IPS DF 6.9 (cell line): ENCODE data around the gene RAPGEFL1.

ENCODE experiments used
- DNase-seq: peaks from one replicate; pipeline ENCODE4 v3.0.0-alpha.2; 2013; ENCODE audit warnings: low read depth, low spot score
- H3K27ac ChIP-seq: one replicate; pipeline ENCODE4 v1.5.1; 2013; ENCODE audit warnings: low read length, control low read depth
- H3K27me3 ChIP-seq: 2 replicates; pipeline ENCODE4 v1.6.1; 2013; ENCODE audit warnings: mild to moderate bottlenecking, low read length; ENCODE audit not compliant: control insufficient read depth, insufficient read depth
- H3K36me3 ChIP-seq: 2 replicates; pipeline ENCODE4 v1.6.1; 2013; ENCODE audit warnings: low read length; ENCODE audit not compliant: control insufficient read depth, insufficient read depth
- H3K4me1 ChIP-seq: 2 replicates; pipeline ENCODE4 v1.6.1; 2013; ENCODE audit warnings: low read length; ENCODE audit not compliant: control insufficient read depth, insufficient read depth
- H3K4me3 ChIP-seq: 2 replicates; pipeline ENCODE4 v1.5.1; 2013; ENCODE audit warnings: mild to moderate bottlenecking, low read length
- H3K9me3 ChIP-seq: 2 replicates; pipeline ENCODE4 v1.6.1; 2013; ENCODE audit warnings: low read length, inconsistent platforms; ENCODE audit not compliant: control insufficient read depth, insufficient read depth
- WGBS: extraction: QIAGEN DNeasy Blood & Tissue Kit; methylation state at CpG from one replicate; pipeline ENCODE4 v1.1.7; 2013; ENCODE audit warnings: mixed read lengths, missing lambda C conversion rate; ENCODE audit not compliant: insufficient read length, insufficient coverage; 5-methylcytosine and 5-hydroxymethylcytosine counted together

RAPGEFL1 gene

GRCh38 chr17:40151414-40151963, 25.8 kb upstream of the RAPGEFL1 start:
- Histone ChIP-seq H3K4me1 (no peaks in the 10 kb centered on the region), H3K9me3 (no peaks in the 10 kb centered on the region), H3K36me3 (peaks cover 13% of the 10 kb centered on the region; the same call in 1 of the 2 replicates), H3K27me3 (no peaks in the 10 kb centered on the region), H3K4me3 (no peak overlapping the region), H3K27ac (no peak overlapping the region)
- no peak for DNase-seq
- WGBS: no CpG with 5 or more reads among the region's 7 CpGs

- H3K4me1 ChIP-seq: no peaks in the 10 kb centered on the region
- H3K9me3 ChIP-seq: no peaks in the 10 kb centered on the region
- H3K36me3 ChIP-seq: peaks cover 11% of the 10 kb centered on the region; the same call in 1 of the 2 replicates
- no peaks in the 10 kb centered on the region for H3K27me3 ChIP-seq
- no CpG with 5 or more reads among the region's 14 CpGs for WGBS
- no peak overlapping the region for H3K27ac ChIP-seq
- no peak overlapping the region for H3K4me3 ChIP-seq
- no peak for DNase-seq
These were observed 23.6 kb upstream of the RAPGEFL1 start for GRCh38 chr17:40153603-40154236.

- no peak for DNase-seq
- Histone ChIP-seq H3K36me3 (peaks cover 13% of the 10 kb centered on the region; the same call in 1 of the 2 replicates), H3K4me3 (no peak overlapping the region)
These were observed 19.3 kb upstream of the RAPGEFL1 start for GRCh38 chr17:40157973-40158372.

GRCh38 chr17:40158438-40159013, 18.7 kb upstream of the RAPGEFL1 start:
- Histone ChIP-seq H3K27ac (no peak overlapping the region), H3K27me3 (no peaks in the 10 kb centered on the region), H3K36me3 (peaks cover 18% of the 10 kb centered on the region; the same call in 1 of the 2 replicates), H3K4me3 (no peak overlapping the region), H3K9me3 (no peaks in the 10 kb centered on the region), H3K4me1 (no peaks in the 10 kb centered on the region)
- no CpG with 5 or more reads among the region's 3 CpGs for WGBS
- no peak for DNase-seq

More at GRCh38 chr17:40157973-40158372, 19.3 kb upstream of the RAPGEFL1 start:
- no peaks in the 10 kb centered on the region for H3K9me3 ChIP-seq
- H3K27me3 ChIP-seq: no peaks in the 10 kb centered on the region
- no peaks in the 10 kb centered on the region for H3K4me1 ChIP-seq
- H3K27ac ChIP-seq: no peak overlapping the region
- WGBS: no CpG with 5 or more reads among the region's 2 CpGs

- H3K27ac ChIP-seq: no peak overlapping the region
- peaks cover 18% of the 10 kb centered on the region; the same call in 1 of the 2 replicates for H3K36me3 ChIP-seq
- no CpG with 5 or more reads among the region's 6 CpGs for WGBS
These were observed 17.8 kb upstream of the RAPGEFL1 start for GRCh38 chr17:40159456-40159855.

GRCh38 chr17:40167685-40168261, 9.5 kb upstream of the RAPGEFL1 start:
- Histone ChIP-seq H3K4me1 (0 out of 2 replicates have a peak, but pooled peaks cover 1% of the 10 kb centered on the region), H3K27ac (no peak overlapping the region), H3K9me3 (no peaks in the 10 kb centered on the region), H3K36me3 (peaks cover 32% of the 10 kb centered on the region; the same call in 1 of the 2 replicates), H3K27me3 (no peaks in the 10 kb centered on the region), H3K4me3 (no peak overlapping the region)
- DNase-seq: no peak
- WGBS: no CpG with 5 or more reads among the region's 3 CpGs

More at GRCh38 chr17:40159456-40159855, 17.8 kb upstream of the RAPGEFL1 start:
- Histone ChIP-seq H3K27me3 (no peaks in the 10 kb centered on the region), H3K4me1 (no peaks in the 10 kb centered on the region), H3K4me3 (no peak overlapping the region), H3K9me3 (no peaks in the 10 kb centered on the region)
- DNase-seq: no peak

GRCh38 chr17:40168262-40168832, 8.9 kb upstream of the RAPGEFL1 start:
- 0 out of 2 replicates have a peak, but pooled peaks cover 1% of the 10 kb centered on the region for H3K4me1 ChIP-seq
- no peak for DNase-seq
- H3K4me3 ChIP-seq: no peak overlapping the region
- H3K27ac ChIP-seq: no peak overlapping the region
- no CpG with 5 or more reads among the region's 11 CpGs for WGBS
- no peaks in the 10 kb centered on the region for H3K27me3 ChIP-seq
- no peaks in the 10 kb centered on the region for H3K9me3 ChIP-seq
- H3K36me3 ChIP-seq: peaks cover 30% of the 10 kb centered on the region; the same call in 1 of the 2 replicates

- WGBS: no CpG with 5 or more reads among the region's 2 CpGs
- Histone ChIP-seq H3K4me3 (no peak overlapping the region), H3K4me1 (0 out of 2 replicates have a peak, but pooled peaks cover 1% of the 10 kb centered on the region), H3K9me3 (no peaks in the 10 kb centered on the region), H3K36me3 (peaks cover 27% of the 10 kb centered on the region; the same call in 1 of the 2 replicates), H3K27me3 (no peaks in the 10 kb centered on the region), H3K27ac (no peak overlapping the region)
- no peak for DNase-seq
These were observed 6.9 kb upstream of the RAPGEFL1 start for GRCh38 chr17:40170325-40170724.

GRCh38 chr17:40171750-40172149, 5.5 kb upstream of the RAPGEFL1 start:
- DNase-seq: no peak
- 0 out of 2 replicates have a peak, but pooled peaks cover 1% of the 10 kb centered on the region for H3K4me1 ChIP-seq
- H3K36me3 ChIP-seq: peaks cover 27% of the 10 kb centered on the region; the same call in 1 of the 2 replicates
- WGBS: no CpG with 5 or more reads among the region's 1 CpG
- no peaks in the 10 kb centered on the region for H3K27me3 ChIP-seq
- H3K4me3 ChIP-seq: no peak overlapping the region
- H3K9me3 ChIP-seq: no peaks in the 10 kb centered on the region
- H3K27ac ChIP-seq: no peak overlapping the region
